ENCODE measurements around the gene PEX5. TPM values are rescaled to one million over a fixed set of nuclear protein-coding genes. Genes with fewer than 3 reads are reported as not detected.

PEX5 gene
- total and polyA plus RNA-seq, 2 of the 8 experiments (the other 6 are each of a cell fraction or from before 2014, with no cell fraction given) = 16.8 to 50.5 TPM

DNA sequence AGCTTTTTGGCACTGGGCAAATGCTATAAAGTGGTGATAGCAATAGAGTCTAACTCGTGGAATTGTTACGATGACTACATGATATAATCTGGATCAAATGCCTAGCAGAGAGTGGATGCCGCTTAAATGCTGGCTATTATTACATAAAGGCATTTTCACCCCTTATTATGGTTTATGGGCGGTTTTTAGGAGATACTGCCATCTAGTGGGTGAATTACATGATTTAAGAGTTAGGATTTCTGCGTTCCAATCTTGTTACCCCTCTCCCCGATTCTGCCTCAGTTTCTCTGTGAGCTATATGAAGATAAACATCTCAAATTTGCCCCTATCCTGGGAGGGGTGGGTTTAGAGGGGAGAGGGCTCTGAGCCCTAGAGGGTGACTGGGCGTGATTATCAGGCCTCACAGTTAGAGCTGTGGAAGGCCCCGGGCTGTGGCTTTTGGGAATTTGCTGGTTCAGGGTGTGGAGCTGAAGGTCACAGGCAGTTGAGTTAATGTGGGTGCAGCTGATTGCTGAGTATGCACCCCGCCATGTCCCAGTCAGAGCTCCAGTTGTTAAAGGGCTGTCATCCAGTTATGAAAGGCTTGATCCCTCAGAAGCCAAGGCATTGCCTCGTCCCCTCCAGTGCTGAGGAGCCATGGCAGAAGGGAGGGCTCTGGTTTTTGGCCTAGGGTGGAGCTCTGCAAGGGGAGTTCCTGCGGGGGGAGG is 44.9 kb upstream of the PEX5 start:
- H4K91ac ChIP-seq (replicated peaks; ENCODE audit: insufficient read length, low read length) = no peak overlapping the region
- H2BK15ac ChIP-seq (ENCODE audit: low read length) = no peak overlapping the region
- H2AFZ ChIP-seq (ENCODE audit: low read length) = no peak overlapping the region
- CTCF ChIA-PET (ENCODE audit: partially characterized antibody) = interaction anchor here (0.5 to 9.8 kb wide), 40 partner anchors 9 to 509 kb away, joined by 3 to 151 read pairs (median 4); partner anchors contain the start of genes C1RL, C1S, CLSTN3 and PEX5
- POLR2A ChIA-PET (ENCODE audit: partially characterized antibody) = interaction anchor here (0.6 to 1.3 kb wide), 4 partner anchors 14 to 214 kb away, joined by 3 read pairs; partner anchors contain the start of genes C12orf57, CLSTN3 and RNU7-1
- H3K4me2 ChIP-seq (ENCODE audit: insufficient read depth in 1 of 2, low read depth in 2 of 2, low read length in 2 of 2) = no peak overlapping the region
- H4K20me1 ChIP-seq (replicated peaks in 1 of 2; ENCODE audit: control insufficient read depth in 1 of 2, insufficient read depth in 2 of 2, low read length in 2 of 2) = no peaks in the 10 kb centered on the region
- H3K27ac ChIP-seq (ENCODE audit: low read depth, low read length) = no peak overlapping the region
- TF ChIP-seq, protein P1, sequence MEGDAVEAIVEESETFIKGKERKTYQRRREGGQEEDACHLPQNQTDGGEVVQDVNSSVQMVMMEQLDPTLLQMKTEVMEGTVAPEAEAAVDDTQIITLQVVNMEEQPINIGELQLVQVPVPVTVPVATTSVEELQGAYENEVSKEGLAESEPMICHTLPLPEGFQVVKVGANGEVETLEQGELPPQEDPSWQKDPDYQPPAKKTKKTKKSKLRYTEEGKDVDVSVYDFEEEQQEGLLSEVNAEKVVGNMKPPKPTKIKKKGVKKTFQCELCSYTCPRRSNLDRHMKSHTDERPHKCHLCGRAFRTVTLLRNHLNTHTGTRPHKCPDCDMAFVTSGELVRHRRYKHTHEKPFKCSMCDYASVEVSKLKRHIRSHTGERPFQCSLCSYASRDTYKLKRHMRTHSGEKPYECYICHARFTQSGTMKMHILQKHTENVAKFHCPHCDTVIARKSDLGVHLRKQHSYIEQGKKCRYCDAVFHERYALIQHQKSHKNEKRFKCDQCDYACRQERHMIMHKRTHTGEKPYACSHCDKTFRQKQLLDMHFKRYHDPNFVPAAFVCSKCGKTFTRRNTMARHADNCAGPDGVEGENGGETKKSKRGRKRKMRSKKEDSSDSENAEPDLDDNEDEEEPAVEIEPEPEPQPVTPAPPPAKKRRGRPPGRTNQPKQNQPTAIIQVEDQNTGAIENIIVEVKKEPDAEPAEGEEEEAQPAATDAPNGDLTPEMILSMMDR (IDR thresholded peaks at IDR 0.05; ENCODE audit: control extremely low read depth in 1 of 3, insufficient read depth in 1 of 3, low read depth in 1 of 3, low read length in 3 of 3) = peak in 2 of 3 experiments; percentile 38 to 52; a peak in 2 of 4 replicates
- TF ChIP-seq KDM1A (IDR thresholded peaks at IDR 0.05; ENCODE audit: borderline replicate concordance, low read length) = no peak
- peak; percentile 49 to 50; a peak in 3 of 4 replicates for TF ChIP-seq RAD21 (IDR thresholded peaks at IDR 0.05 in 1 of 2, conservative IDR thresholded peaks at IDR 0.05 in 1 of 2; ENCODE audit: low read depth in 2 of 2, low read length in 2 of 2)
- no peak for TF ChIP-seq KDM5A (IDR thresholded peaks at IDR 0.05; ENCODE audit: low read length)
- no peaks in the 10 kb centered on the region for H3K23me2 ChIP-seq (ENCODE audit: low read depth, low read length)
- H3K27me3 ChIP-seq (replicated peaks in 1 of 4; ENCODE audit: control insufficient read depth in 3 of 4, extremely low read depth in 1 of 4, insufficient read depth in 3 of 4, low read length in 3 of 4) = no peaks in the 10 kb centered on the region
- H3K79me2 ChIP-seq (ENCODE audit: control insufficient read depth in 1 of 2, insufficient read depth in 2 of 2, low read length in 2 of 2) = no peaks in the 10 kb centered on the region
- FAIRE-seq = no peak
- no peaks in the 10 kb centered on the region for H3K4me1 ChIP-seq (replicated peaks in 1 of 4; ENCODE audit: control insufficient read depth in 3 of 4, insufficient read depth in 4 of 4, low read length in 3 of 4)
- H3K9me3 ChIP-seq (ENCODE audit: insufficient read depth in 2 of 2, low read depth in 1 of 2, low read length in 1 of 2) = peaks cover 0 to 3% of the 10 kb centered on the region in 2 experiments; a peak in 1 of 4 replicates
- H3K4me3 ChIP-seq (ENCODE audit: extremely low read depth in 1 of 4, insufficient read depth in 2 of 4, low read depth in 3 of 4, low read length in 4 of 4) = no peak overlapping the region
- H3K36me3 ChIP-seq (ENCODE audit: control insufficient read depth in 2 of 4, insufficient read depth in 4 of 4, low read length in 3 of 4) = peaks cover 0 to 7% (median 0%) of the 10 kb centered on the region in 4 experiments; a peak in 3 of 8 replicates
- H3K18ac ChIP-seq (ENCODE audit: extremely low read depth, low read length) = no peak overlapping the region
- 65% methylated on average over 11 of the region's 11 CpGs; no CpG with 5 or more reads in 1 of the 2 experiments for WGBS, 2 experiments (ENCODE audit: extremely low coverage in 1 of 2, insufficient coverage in 1 of 2, insufficient read length in 1 of 2, insufficient replicate concordance in 2 of 2, low coverage in 1 of 2, low lambda C conversion rate in 2 of 2, missing lambda C conversion rate in 1 of 2)
- H3K4ac ChIP-seq (replicated peaks; ENCODE audit: insufficient read length, low read depth, low read length) = no peak overlapping the region
- H3K14ac ChIP-seq (ENCODE audit: insufficient read length) = no peak overlapping the region
- H4K5ac ChIP-seq (ENCODE audit: insufficient read length, low read depth, low read length) = no peak overlapping the region
- H4K8ac ChIP-seq (ENCODE audit: extremely low read depth, insufficient read depth, low read length) = no peak overlapping the region
- no peak overlapping the region for H2BK12ac ChIP-seq (ENCODE audit: low read depth, low read length)
- H3K79me1 ChIP-seq (ENCODE audit: low read depth, low read length) = no peaks in the 10 kb centered on the region
- DNase-seq (ENCODE audit: low read depth in 1 of 2, low spot score in 2 of 2) = no peak
- no peak overlapping the region for H2BK5ac ChIP-seq (ENCODE audit: low read depth, low read length)
- H3K56ac ChIP-seq (replicated peaks; ENCODE audit: insufficient read length, low read depth, low read length) = no peak overlapping the region
- no peak overlapping the region for H2AK5ac ChIP-seq (ENCODE audit: low read depth, low read length)
- H2BK20ac ChIP-seq (ENCODE audit: low read length) = no peak overlapping the region
- no peak overlapping the region for H3K23ac ChIP-seq (ENCODE audit: insufficient read length)
- H3K9ac ChIP-seq (replicated peaks in 1 of 4; ENCODE audit: extremely low read depth in 1 of 4, low read depth in 3 of 4, low read length in 3 of 4) = no peak overlapping the region
- H2BK120ac ChIP-seq (replicated peaks; ENCODE audit: low read depth, low read length) = no peak overlapping the region
